Activated T-cell treated with anti-CD3 and anti-CD28 coated beads, Interleukin-2, amount 50 U/mL, for 24 hours (primary cell): ENCODE data around the gene HERPUD2.
"Not testable (repeated sequence)": the region's sequence is repeated elsewhere in the genome, so short reads cannot be mapped to it uniquely, and the experiment has no call there.

Experiments
- DNase-seq: peaks from one replicate; pipeline ENCODE4 v3.0.0-alpha.2; 2020
- H3K27ac Mint-ChIP-seq: 2 replicates; pipeline ENCODE4 v1.8.0; 2020; ENCODE audit warnings: mild to moderate bottlenecking, mixed read lengths
- H3K27me3 Mint-ChIP-seq: 2 replicates; pipeline ENCODE4 v1.8.0; 2020; ENCODE audit warnings: mixed read lengths
- H3K36me3 Mint-ChIP-seq: 2 replicates; pipeline ENCODE4 v1.8.0; 2020; ENCODE audit warnings: low read depth, mixed read lengths
- H3K4me1 Mint-ChIP-seq: 2 replicates; pipeline ENCODE4 v1.8.0; 2020; ENCODE audit warnings: low read depth, mixed read lengths
- H3K4me3 Mint-ChIP-seq: 2 replicates; pipeline ENCODE4 v1.8.0; 2020; ENCODE audit warnings: mild to moderate bottlenecking, moderate library complexity, mixed read lengths
- H3K9me3 Mint-ChIP-seq: 2 replicates; pipeline ENCODE4 v1.8.0; 2020; ENCODE audit warnings: mixed read lengths

Gene HERPUD2

GRCh38 chr7:35700865-35701264 is 5.9 kb upstream of the HERPUD2 start:
- DNase-seq, result no peak
- Mint-ChIP-seq H3K27ac (peak overlapping the region; percentile 89), H3K27me3 (no peaks in the 10 kb centered on the region), H3K9me3 (peaks cover 2% of the 10 kb centered on the region), H3K4me1 (peaks cover 44% of the 10 kb centered on the region), H3K4me3 (no peak overlapping the region), H3K36me3 (peaks cover 13% of the 10 kb centered on the region)

GRCh38 chr7:35700333-35700732 is 5.4 kb upstream of the HERPUD2 start:
- Mint-ChIP-seq H3K36me3 (peaks cover 18% of the 10 kb centered on the region), H3K9me3 (peaks cover 2% of the 10 kb centered on the region), H3K4me1 (peaks cover 48% of the 10 kb centered on the region), H3K4me3 (no peak overlapping the region), H3K27ac (peak overlapping the region; percentile 89), H3K27me3 (no peaks in the 10 kb centered on the region)
- DNase-seq, result no peak

- H3K27ac Mint-ChIP-seq, result peak overlapping the region; percentile 89
- no peak overlapping the region for H3K4me3 Mint-ChIP-seq
- peaks cover 23% of the 10 kb centered on the region for H3K36me3 Mint-ChIP-seq
- no peak for DNase-seq
- no peaks in the 10 kb centered on the region for H3K27me3 Mint-ChIP-seq
- H3K4me1 Mint-ChIP-seq, result peaks cover 48% of the 10 kb centered on the region
- H3K9me3 Mint-ChIP-seq, result peaks cover 2% of the 10 kb centered on the region
These were observed 4.9 kb upstream of the HERPUD2 start for GRCh38 chr7:35699796-35700305.

DNA sequence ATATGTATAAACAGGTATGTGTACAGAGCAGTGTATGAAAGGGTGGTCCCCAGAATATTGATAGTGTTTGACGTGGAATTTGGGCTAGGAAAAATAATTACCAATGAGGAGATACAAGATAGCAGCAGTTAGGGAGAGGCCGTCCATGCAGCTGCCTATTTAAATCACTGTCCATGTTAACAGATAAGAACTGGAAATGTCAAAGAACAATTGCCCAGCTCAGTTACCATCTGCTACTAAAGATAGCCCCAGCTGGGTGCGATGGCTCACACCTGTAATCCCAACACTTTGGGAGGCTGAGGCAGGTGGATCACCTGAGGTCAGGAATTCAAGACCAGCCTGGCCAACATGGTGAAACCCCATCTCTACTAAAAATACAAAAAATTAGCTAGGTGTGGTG is 3.4 kb upstream of the HERPUD2 start:
- not testable (repeated sequence) for H3K27me3 Mint-ChIP-seq, H3K27ac Mint-ChIP-seq, DNase-seq, H3K9me3 Mint-ChIP-seq, H3K4me3 Mint-ChIP-seq
- Mint-ChIP-seq H3K36me3 (peaks cover 31% of the 10 kb centered on the region), H3K4me1 (peaks cover 53% of the 10 kb centered on the region)

DNA sequence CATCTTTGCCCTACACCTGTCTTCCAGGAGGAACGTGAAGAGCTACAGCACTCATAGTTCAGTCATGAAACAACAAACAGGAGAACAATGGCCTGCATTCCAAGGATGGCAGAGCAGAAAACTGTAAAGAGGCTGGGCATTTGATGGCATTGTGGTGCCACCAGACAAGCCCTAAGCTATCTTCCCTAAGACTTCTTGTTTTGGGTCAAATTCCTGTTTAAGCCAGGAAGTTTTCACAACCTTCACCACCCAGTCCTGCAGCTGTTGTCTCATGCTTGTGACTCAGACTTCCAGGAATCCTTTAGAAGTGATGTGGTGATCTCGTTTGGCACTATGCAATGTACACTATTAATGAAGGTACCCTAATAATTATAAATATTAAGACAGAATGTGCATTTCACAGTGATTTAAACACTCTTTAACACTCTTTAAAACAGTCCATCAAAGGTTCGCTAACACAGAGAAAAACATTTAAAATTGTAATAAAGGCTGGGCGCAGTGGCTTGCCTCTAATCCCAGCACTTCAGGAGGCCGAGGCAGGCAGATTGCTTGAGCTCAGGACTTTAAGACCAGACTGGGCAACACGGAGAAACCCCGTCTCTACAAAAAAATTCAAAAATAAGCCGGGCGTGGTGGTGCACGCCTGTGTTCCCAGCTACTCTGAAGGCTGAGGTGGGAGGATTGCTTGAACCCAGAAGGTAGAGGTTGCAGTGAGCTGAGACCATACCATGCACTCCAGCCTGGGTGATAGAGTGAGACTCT is 2.7 kb upstream of the HERPUD2 start:
- Mint-ChIP-seq H3K4me1 (peaks cover 61% of the 10 kb centered on the region), H3K4me3 (no peak overlapping the region), H3K27me3 (no peaks in the 10 kb centered on the region), H3K27ac (no peak overlapping the region), H3K9me3 (peaks cover 2% of the 10 kb centered on the region), H3K36me3 (peaks cover 34% of the 10 kb centered on the region)
- DNase-seq, result no peak

GRCh38 chr7:35695987-35696386 is 1.1 kb upstream of the HERPUD2 start:
- peaks cover 67% of the 10 kb centered on the region for H3K4me1 Mint-ChIP-seq
- no peak for DNase-seq
- H3K9me3 Mint-ChIP-seq, result peaks cover 2% of the 10 kb centered on the region
- no peaks in the 10 kb centered on the region for H3K27me3 Mint-ChIP-seq
- H3K4me3 Mint-ChIP-seq, result peak overlapping the region; percentile 89
- H3K27ac Mint-ChIP-seq, result peak overlapping the region; percentile 98
- peaks cover 34% of the 10 kb centered on the region for H3K36me3 Mint-ChIP-seq

- Mint-ChIP-seq H3K27ac (peak overlapping the region; percentile 98), H3K36me3 (peaks cover 39% of the 10 kb centered on the region), H3K4me1 (peaks cover 67% of the 10 kb centered on the region), H3K27me3 (no peaks in the 10 kb centered on the region), H3K9me3 (peaks cover 2% of the 10 kb centered on the region), H3K4me3 (peak overlapping the region; percentile 89)
- DNase-seq, result no peak
These were observed 527 bp upstream of the HERPUD2 start for GRCh38 chr7:35695473-35695850.

GRCh38 chr7:35694161-35694783 is 663 bp downstream of the HERPUD2 start:
- peaks cover 41% of the 10 kb centered on the region for H3K36me3 Mint-ChIP-seq
- H3K9me3 Mint-ChIP-seq, result peaks cover 2% of the 10 kb centered on the region
- peak; percentile 57 for DNase-seq
- no peaks in the 10 kb centered on the region for H3K27me3 Mint-ChIP-seq
- H3K4me1 Mint-ChIP-seq, result peaks cover 64% of the 10 kb centered on the region
- peak overlapping the region; percentile 89 for H3K4me3 Mint-ChIP-seq
- peak overlapping the region; percentile 94 for H3K27ac Mint-ChIP-seq

DNA sequence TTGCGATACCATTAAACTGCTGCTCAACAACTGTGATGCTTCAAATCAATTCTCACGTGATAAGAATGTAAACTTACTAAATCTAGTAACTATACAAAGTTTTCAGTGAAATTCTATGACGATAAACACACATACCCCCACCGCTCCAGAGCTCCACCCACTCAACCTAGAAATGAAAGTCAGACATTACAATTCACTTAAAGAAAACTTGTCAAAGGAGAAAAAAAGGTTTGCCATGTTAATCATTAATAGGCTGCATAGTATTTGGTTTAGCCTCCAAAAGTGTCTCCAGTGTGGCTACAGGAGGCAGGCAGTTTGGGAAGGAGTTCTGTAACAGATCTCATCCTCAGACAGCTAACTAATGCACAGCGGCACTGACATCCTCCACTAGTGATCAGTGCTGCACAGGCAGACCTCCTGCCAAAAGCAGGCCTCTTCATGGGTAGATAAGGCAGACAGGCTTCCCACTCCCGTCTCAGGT is 3.1 kb downstream of the HERPUD2 start:
- peaks cover 37% of the 10 kb centered on the region for H3K36me3 Mint-ChIP-seq
- H3K27me3 Mint-ChIP-seq, result no peaks in the 10 kb centered on the region
- peak; percentile 49 for DNase-seq
- H3K4me1 Mint-ChIP-seq, result peaks cover 77% of the 10 kb centered on the region
- H3K4me3 Mint-ChIP-seq, result peak overlapping the region; percentile 89
- peaks cover 2% of the 10 kb centered on the region for H3K9me3 Mint-ChIP-seq
- peak overlapping the region; percentile 94 for H3K27ac Mint-ChIP-seq

DNA sequence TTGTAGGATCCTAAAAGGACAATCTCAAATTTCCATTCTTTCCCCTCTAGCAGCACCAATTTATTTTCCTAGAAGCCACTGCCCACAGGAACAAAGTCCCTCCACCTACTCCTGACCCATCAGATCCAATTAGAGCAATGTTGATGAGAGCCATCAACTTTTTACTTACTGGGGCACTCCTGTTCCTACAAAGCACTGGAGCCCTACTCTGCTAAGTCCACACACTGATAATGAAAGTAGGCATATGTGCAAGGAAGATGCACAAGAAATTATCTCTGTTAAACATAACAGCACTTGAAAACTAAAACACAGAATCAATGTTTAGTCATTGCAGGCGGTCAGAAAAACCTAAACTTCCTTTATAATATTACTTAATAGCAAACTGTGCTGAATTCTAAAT is 3.6 kb downstream of the HERPUD2 start:
- Mint-ChIP-seq H3K36me3 (peaks cover 32% of the 10 kb centered on the region), H3K27ac (peak overlapping the region; percentile 94), H3K27me3 (no peaks in the 10 kb centered on the region), H3K4me1 (peaks cover 74% of the 10 kb centered on the region), H3K9me3 (peaks cover 2% of the 10 kb centered on the region), H3K4me3 (peak overlapping the region; percentile 89)
- no peak for DNase-seq

DNA sequence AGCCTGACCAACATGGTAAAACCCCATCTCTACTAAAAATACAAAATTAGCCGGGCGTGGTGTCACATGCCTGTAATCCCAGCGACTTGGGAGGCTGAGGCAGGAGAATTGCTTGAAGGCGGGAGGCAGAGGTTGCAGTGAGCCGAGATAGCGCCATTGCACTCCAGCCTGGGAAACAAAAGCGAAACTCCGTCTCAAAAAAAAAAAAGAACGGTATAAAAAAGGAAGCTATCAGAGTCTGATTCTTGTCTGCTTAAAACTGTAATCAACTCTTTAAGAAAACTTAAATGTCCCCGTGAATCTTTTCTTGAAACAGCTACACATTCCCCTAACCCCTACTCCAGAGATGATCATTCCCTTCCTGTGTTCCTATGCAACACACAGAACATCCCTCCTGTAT is 4.3 kb downstream of the HERPUD2 start:
- DNase-seq, result peak; percentile 46
- H3K27me3 Mint-ChIP-seq, H3K9me3 Mint-ChIP-seq: not testable (repeated sequence)
- Mint-ChIP-seq H3K4me3 (peak overlapping the region; percentile 89), H3K4me1 (peaks cover 66% of the 10 kb centered on the region), H3K27ac (peak overlapping the region; percentile 94), H3K36me3 (peaks cover 27% of the 10 kb centered on the region)

- Mint-ChIP-seq H3K36me3 (peaks cover 24% of the 10 kb centered on the region), H3K27me3 (no peaks in the 10 kb centered on the region), H3K27ac (no peak overlapping the region), H3K4me1 (peaks cover 70% of the 10 kb centered on the region), H3K4me3 (no peak overlapping the region), H3K9me3 (no peaks in the 10 kb centered on the region)
- DNase-seq, result no peak
These were observed 9.2 kb downstream of the HERPUD2 start for GRCh38 chr7:35685781-35686180.

DNA sequence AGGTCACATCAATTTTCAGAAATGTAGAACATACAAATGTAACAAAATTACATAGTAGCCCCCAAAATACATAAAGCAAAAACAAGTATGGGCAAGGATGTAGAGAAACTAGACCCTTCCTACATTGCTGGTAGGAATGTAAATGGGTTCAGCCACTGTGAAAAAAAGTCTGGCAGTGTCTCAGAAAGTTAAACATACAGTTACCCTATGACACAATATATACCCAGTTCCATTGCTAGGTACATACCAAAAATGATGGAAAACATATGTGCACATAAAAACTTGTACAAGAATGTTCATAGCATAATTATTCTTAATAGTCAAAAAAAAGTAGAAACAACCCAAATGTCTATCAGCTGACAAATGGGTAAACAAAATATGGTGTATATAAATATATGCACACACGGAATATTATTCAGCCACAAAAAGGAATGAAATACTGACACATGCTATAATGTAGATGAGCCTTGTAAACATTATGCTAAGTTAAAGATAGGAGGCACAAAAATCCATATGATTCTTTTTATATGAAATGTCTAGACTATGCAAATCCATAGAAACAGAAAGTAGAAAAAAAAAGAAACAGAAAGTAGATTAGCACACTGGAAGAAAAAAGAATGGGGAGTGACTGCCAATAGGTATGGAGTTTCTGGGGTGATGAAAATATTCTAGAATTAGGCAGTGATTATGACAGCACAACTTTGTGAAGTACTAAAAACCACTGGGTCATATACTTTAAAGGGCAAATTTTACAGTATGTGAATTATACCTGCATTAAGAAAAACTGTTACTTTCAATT is 13.5 kb downstream of the HERPUD2 start:
- Mint-ChIP-seq H3K36me3 (peaks cover 19% of the 10 kb centered on the region), H3K4me3 (peak overlapping the region; percentile 36)

DNA sequence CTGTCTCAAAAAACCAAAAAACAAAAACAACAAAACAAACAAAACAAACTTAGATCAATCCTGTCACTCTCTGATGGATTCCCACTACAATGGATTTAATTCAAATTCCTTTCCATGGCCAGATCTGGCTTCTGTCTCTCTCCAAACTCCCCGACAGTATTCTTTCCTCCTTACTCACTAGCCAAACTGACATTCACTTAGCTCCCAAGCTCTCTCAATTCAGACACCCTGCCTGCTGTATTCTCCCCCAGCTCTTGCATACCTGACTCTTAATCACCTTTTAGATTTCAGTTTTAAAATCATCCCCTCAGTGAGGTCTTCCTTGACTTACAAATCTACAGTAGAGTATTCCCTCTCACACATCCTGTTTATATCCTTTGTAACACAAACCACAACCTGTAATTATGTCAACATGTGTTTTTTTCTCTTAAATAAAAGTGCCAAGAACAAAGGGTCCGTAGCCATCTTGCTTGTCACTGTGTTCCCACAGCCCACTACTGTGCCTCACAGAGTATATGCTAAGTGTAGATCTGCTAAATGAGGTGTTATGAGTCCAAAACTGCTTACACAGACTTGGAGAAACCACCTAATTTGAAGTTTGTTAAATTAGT is 14.4 kb downstream of the HERPUD2 start:
- H3K4me1 Mint-ChIP-seq, result peaks cover 79% of the 10 kb centered on the region
- H3K27ac Mint-ChIP-seq, result peak overlapping the region; percentile 74
- DNase-seq, result no peak
- peaks cover 17% of the 10 kb centered on the region for H3K36me3 Mint-ChIP-seq
- H3K4me3 Mint-ChIP-seq, result peak overlapping the region; percentile 8
- H3K9me3 Mint-ChIP-seq, result no peaks in the 10 kb centered on the region
- no peaks in the 10 kb centered on the region for H3K27me3 Mint-ChIP-seq

More for the DNA sequence above, 13.5 kb downstream of the HERPUD2 start:
- no peaks in the 10 kb centered on the region for H3K27me3 Mint-ChIP-seq
- H3K27ac Mint-ChIP-seq, result peak overlapping the region; percentile 46
- H3K4me1 Mint-ChIP-seq, result peaks cover 73% of the 10 kb centered on the region
- H3K9me3 Mint-ChIP-seq, result no peaks in the 10 kb centered on the region
- no peak for DNase-seq
